GM19452 (cell line): ENCODE results near the gene L2HGDH.
"Not testable (repeated sequence)": the region's sequence is repeated elsewhere in the genome, so short reads cannot be mapped to it uniquely, and the experiment has no call there.

Experiments
- ATAC-seq: cut with Tn5 transposase; IDR thresholded peaks from one replicate; pipeline ENCODE4 v1.9.1; 2021; ENCODE audit not compliant: unreplicated experiment

Gene L2HGDH

GRCh38 chr14:50340045-50340444, 28.0 kb upstream of the L2HGDH start:
- no peak for ATAC-seq

GRCh38 chr14:50339178-50339804, 27.3 kb upstream of the L2HGDH start:
- ATAC-seq = no peak

- no peak for ATAC-seq
These were observed 26.6 kb upstream of the L2HGDH start for GRCh38 chr14:50338587-50338986.

- no peak for ATAC-seq
These were observed 24.2 kb upstream of the L2HGDH start for GRCh38 chr14:50335989-50336824.

- no peak for ATAC-seq
These were observed 23.4 kb upstream of the L2HGDH start for GRCh38 chr14:50335389-50335788.

GRCh38 chr14:50334211-50334610, 22.2 kb upstream of the L2HGDH start:
- ATAC-seq = no peak

- ATAC-seq = no peak
These were observed 21.0 kb upstream of the L2HGDH start for GRCh38 chr14:50333014-50333509.

GRCh38 chr14:50331596-50331995, 19.6 kb upstream of the L2HGDH start:
- no peak for ATAC-seq

- ATAC-seq = peak; percentile 85
These were observed 9.1 kb upstream of the L2HGDH start for GRCh38 chr14:50321009-50321660.

- ATAC-seq = peak; percentile 36
These were observed 8.3 kb upstream of the L2HGDH start for GRCh38 chr14:50320283-50320682.

GRCh38 chr14:50319721-50320120, 7.7 kb upstream of the L2HGDH start:
- ATAC-seq = no peak

- no peak for ATAC-seq
These were observed 7.3 kb upstream of the L2HGDH start for GRCh38 chr14:50319293-50319692.

- no peak for ATAC-seq
These were observed 6.1 kb upstream of the L2HGDH start for GRCh38 chr14:50318031-50318626.

GRCh38 chr14:50314098-50314497, 2.1 kb upstream of the L2HGDH start:
- ATAC-seq = not testable (repeated sequence)

- peak; percentile 26 for ATAC-seq
These were observed 665 bp upstream of the L2HGDH start for GRCh38 chr14:50312734-50313054.

GRCh38 chr14:50311337-50311971, 575 bp downstream of the L2HGDH start:
- no peak for ATAC-seq

GRCh38 chr14:50310445-50310844, 1.6 kb downstream of the L2HGDH start:
- ATAC-seq = no peak

GRCh38 chr14:50308363-50308915, 3.6 kb downstream of the L2HGDH start:
- ATAC-seq = no peak

- ATAC-seq = no peak
These were observed 8.1 kb downstream of the L2HGDH start for GRCh38 chr14:50303744-50304471.

- ATAC-seq = no peak
These were observed 10.1 kb downstream of the L2HGDH start for GRCh38 chr14:50301914-50302313.
